Panc1 (cell line): ENCODE results near the gene HMOX1.

Source experiments
- POLR2AphosphoS5 ChIP-seq: IDR thresholded peaks from 2 replicates; pipeline ENCODE4 v1.6.1; 2012; ENCODE audit warnings: mild to moderate bottlenecking, low read depth, low read length, moderate library complexity
- TF ChIP-seq, protein P1 (sequence below): fragments of 450-650 bp; IDR thresholded peaks from 2 replicates; pipeline ENCODE4 v1.5.1; 2017; ENCODE audit warnings: mild to moderate bottlenecking
- TF ChIP-seq, protein P2 (sequence below), 2 experiments: IDR thresholded peaks; 2 replicates each; pipeline ENCODE4 v1.6.1; 2011 to 2012; ENCODE audit warnings: low read depth in 2 of 2, control low read depth in 1 of 2, low read length in 1 of 2, mild to moderate bottlenecking in 1 of 2, moderate library complexity in 1 of 2; ENCODE audit not compliant: insufficient read depth in 1 of 2

DNA sequence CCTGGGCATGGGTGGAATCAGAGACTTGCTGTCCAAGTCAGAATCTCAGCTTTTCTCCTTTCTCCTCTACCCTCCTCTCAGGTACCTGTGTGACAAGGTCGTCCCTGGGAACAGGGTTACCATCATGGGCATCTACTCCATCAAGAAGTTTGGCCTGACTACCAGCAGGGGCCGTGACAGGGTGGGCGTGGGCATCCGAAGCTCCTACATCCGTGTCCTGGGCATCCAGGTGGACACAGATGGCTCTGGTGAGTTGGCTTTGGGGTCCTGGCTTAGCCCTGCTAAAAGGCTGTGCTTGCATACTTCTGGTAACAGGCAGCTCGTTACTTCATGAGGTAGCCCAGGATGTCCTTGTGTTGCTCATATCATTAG, 29.8 kb downstream of the HMOX1 start:
- TF ChIP-seq, protein P1, sequence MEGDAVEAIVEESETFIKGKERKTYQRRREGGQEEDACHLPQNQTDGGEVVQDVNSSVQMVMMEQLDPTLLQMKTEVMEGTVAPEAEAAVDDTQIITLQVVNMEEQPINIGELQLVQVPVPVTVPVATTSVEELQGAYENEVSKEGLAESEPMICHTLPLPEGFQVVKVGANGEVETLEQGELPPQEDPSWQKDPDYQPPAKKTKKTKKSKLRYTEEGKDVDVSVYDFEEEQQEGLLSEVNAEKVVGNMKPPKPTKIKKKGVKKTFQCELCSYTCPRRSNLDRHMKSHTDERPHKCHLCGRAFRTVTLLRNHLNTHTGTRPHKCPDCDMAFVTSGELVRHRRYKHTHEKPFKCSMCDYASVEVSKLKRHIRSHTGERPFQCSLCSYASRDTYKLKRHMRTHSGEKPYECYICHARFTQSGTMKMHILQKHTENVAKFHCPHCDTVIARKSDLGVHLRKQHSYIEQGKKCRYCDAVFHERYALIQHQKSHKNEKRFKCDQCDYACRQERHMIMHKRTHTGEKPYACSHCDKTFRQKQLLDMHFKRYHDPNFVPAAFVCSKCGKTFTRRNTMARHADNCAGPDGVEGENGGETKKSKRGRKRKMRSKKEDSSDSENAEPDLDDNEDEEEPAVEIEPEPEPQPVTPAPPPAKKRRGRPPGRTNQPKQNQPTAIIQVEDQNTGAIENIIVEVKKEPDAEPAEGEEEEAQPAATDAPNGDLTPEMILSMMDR, result no peak
- no peak for TF ChIP-seq POLR2AphosphoS5
- TF ChIP-seq, protein P2, sequence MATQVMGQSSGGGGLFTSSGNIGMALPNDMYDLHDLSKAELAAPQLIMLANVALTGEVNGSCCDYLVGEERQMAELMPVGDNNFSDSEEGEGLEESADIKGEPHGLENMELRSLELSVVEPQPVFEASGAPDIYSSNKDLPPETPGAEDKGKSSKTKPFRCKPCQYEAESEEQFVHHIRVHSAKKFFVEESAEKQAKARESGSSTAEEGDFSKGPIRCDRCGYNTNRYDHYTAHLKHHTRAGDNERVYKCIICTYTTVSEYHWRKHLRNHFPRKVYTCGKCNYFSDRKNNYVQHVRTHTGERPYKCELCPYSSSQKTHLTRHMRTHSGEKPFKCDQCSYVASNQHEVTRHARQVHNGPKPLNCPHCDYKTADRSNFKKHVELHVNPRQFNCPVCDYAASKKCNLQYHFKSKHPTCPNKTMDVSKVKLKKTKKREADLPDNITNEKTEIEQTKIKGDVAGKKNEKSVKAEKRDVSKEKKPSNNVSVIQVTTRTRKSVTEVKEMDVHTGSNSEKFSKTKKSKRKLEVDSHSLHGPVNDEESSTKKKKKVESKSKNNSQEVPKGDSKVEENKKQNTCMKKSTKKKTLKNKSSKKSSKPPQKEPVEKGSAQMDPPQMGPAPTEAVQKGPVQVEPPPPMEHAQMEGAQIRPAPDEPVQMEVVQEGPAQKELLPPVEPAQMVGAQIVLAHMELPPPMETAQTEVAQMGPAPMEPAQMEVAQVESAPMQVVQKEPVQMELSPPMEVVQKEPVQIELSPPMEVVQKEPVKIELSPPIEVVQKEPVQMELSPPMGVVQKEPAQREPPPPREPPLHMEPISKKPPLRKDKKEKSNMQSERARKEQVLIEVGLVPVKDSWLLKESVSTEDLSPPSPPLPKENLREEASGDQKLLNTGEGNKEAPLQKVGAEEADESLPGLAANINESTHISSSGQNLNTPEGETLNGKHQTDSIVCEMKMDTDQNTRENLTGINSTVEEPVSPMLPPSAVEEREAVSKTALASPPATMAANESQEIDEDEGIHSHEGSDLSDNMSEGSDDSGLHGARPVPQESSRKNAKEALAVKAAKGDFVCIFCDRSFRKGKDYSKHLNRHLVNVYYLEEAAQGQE (IDR thresholded peaks at IDR 0.05; ENCODE audit: insufficient read depth in 1 of 2, low read depth in 2 of 2, low read length in 1 of 2), result no peak
